Femur (tissue), 1 donor: ENCODE data around the gene TAS2R14.

ENCODE experiments used
- DNase-seq: peaks from one replicate; pipeline ENCODE4 v3.0.0-alpha.2; 2017

Gene TAS2R14

GRCh38 chr12:10939163-10939562 lies at the start of gene TAS2R14:
Gene TAS2R14 (minus strand): TSS chr12:10939263. CDS start chr12:10939207, 56 bp downstream.
- no peak for DNase-seq

GRCh38 chr12:10986812-10987211 lies 47.7 kb upstream of the TAS2R14 start, which contains the start of gene TAS2R50:
Gene TAS2R50 (minus strand): TSS chr12:10986912. CDS start chr12:10986860, 52 bp downstream.
- DNase-seq = no peak

- DNase-seq = no peak
Observed at GRCh38 chr12:10982244-10982643, 43.2 kb upstream of the TAS2R14 start.

GRCh38 chr12:10974965-10975364 lies 35.9 kb upstream of the TAS2R14 start:
- DNase-seq = no peak

- no peak for DNase-seq
Observed at GRCh38 chr12:10968765-10969456, 29.8 kb upstream of the TAS2R14 start.

- DNase-seq = no peak
Observed at GRCh38 chr12:10967409-10967808, 28.3 kb upstream of the TAS2R14 start.

- DNase-seq = no peak
Observed at GRCh38 chr12:10966314-10966713, 27.3 kb upstream of the TAS2R14 start.

- DNase-seq = no peak
Observed at GRCh38 chr12:10965476-10965875, 26.4 kb upstream of the TAS2R14 start.

GRCh38 chr12:10960211-10960610 lies 21.1 kb upstream of the TAS2R14 start:
- no peak for DNase-seq

- DNase-seq = no peak
Observed at GRCh38 chr12:10959804-10960203, 20.7 kb upstream of the TAS2R14 start.

- no peak for DNase-seq
Observed at GRCh38 chr12:10957741-10958140, 18.7 kb upstream of the TAS2R14 start.

GRCh38 chr12:10956085-10956484 lies 17.0 kb upstream of the TAS2R14 start:
- no peak for DNase-seq

GRCh38 chr12:10952645-10953044 lies 13.6 kb upstream of the TAS2R14 start:
- DNase-seq = no peak

GRCh38 chr12:10943167-10943566 lies 4.1 kb upstream of the TAS2R14 start:
- no peak for DNase-seq

GRCh38 chr12:10941916-10942607 lies 3.0 kb upstream of the TAS2R14 start:
- no peak for DNase-seq

- DNase-seq = no peak
Observed at GRCh38 chr12:10941369-10941768, 2.3 kb upstream of the TAS2R14 start.

- DNase-seq = no peak
Observed at GRCh38 chr12:10940389-10940788, 1.3 kb upstream of the TAS2R14 start.

- DNase-seq = no peak
Observed at GRCh38 chr12:10936506-10936905, 2.6 kb downstream of the TAS2R14 start.

GRCh38 chr12:10928746-10929286 lies 10.2 kb downstream of the TAS2R14 start, which contains the start of gene PRH2:
Gene PRH2 (plus strand): TSS chr12:10929236. CDS start chr12:10929274, 38 bp downstream.
- DNase-seq = no peak

GRCh38 chr12:10926269-10926668 lies 12.8 kb downstream of the TAS2R14 start:
- no peak for DNase-seq

- DNase-seq = no peak
Observed at GRCh38 chr12:10919809-10920208, 19.3 kb downstream of the TAS2R14 start.

GRCh38 chr12:10910380-10910779 lies 28.7 kb downstream of the TAS2R14 start:
- DNase-seq = no peak

- DNase-seq = no peak
Observed at GRCh38 chr12:10909462-10909861, 29.6 kb downstream of the TAS2R14 start, which contains the start of gene TAS2R13. Gene TAS2R13 (minus strand): TSS chr12:10909562. CDS start chr12:10909298, 264 bp downstream.

GRCh38 chr12:10904686-10905085 lies 34.4 kb downstream of the TAS2R14 start:
- no peak for DNase-seq
